SU-DHL-6 (cell line): ENCODE data around the gene SLC22A9.

Source experiments
- H2AFZ ChIP-seq: fragments of 200-600 bp; sonication (generic); 2 replicates; pipeline ENCODE4 v1.6.1; 2014; ENCODE audit warnings: low read depth, mild to moderate bottlenecking, moderate library complexity, mixed read lengths, antibody characterized with exemption, low read length; ENCODE audit not compliant: severe bottlenecking
- H3F3A ChIP-seq: fragments of 200-600 bp; shearing (Covaris generic); 2 replicates; pipeline ENCODE4 v1.6.0; 2016; ENCODE audit warnings: antibody characterized with exemption, mild to moderate bottlenecking; ENCODE audit not compliant: insufficient read depth
- H3K27ac ChIP-seq: fragments of 200-600 bp; sonication (generic); 2 replicates; pipeline ENCODE4 v1.5.1; 2016; ENCODE audit warnings: low read depth, mild to moderate bottlenecking, low read length, moderate library complexity, mixed read lengths
- H3K27me3 ChIP-seq: fragments of 200-600 bp; sonication (generic), shearing (Covaris generic); 2 replicates; pipeline ENCODE4 v1.6.0; 2014; ENCODE audit warnings: mild to moderate bottlenecking, low read length
- H3K36me3 ChIP-seq: fragments of 200-600 bp; sonication (generic); 2 replicates; pipeline ENCODE4 v1.6.1; 2014; ENCODE audit warnings: mild to moderate bottlenecking, low read length, mixed read lengths
- H3K4me2 ChIP-seq: fragments of 300-600, 200-600 bp; shearing (Covaris generic), sonication (generic); 2 replicates; pipeline ENCODE4 v1.6.0; 2014; ENCODE audit warnings: low read length, low read depth, mild to moderate bottlenecking; ENCODE audit not compliant: poor library complexity, severe bottlenecking
- H3K4me3 ChIP-seq: fragments of 200-600 bp; sonication (generic); 2 replicates; pipeline ENCODE4 v1.5.1; 2014; ENCODE audit warnings: antibody characterized with exemption, low read length, mild to moderate bottlenecking, mixed read lengths; ENCODE audit not compliant: insufficient read depth, poor library complexity, severe bottlenecking
- H3K79me2 ChIP-seq: fragments of 200-600 bp; sonication (generic); 2 replicates; pipeline ENCODE4 v1.6.1; 2014; ENCODE audit warnings: mild to moderate bottlenecking, low read length, moderate library complexity; ENCODE audit not compliant: insufficient read depth
- H3K9ac ChIP-seq: fragments of 200-600 bp; sonication (generic); 2 replicates; pipeline ENCODE4 v1.7.0; 2014; ENCODE audit warnings: mild to moderate bottlenecking, low read length
- H3K9me2 ChIP-seq: fragments of 200-600 bp; sonication (generic); replicated peaks from 2 replicates; pipeline ENCODE4 v1.6.1; 2014; ENCODE audit warnings: low read length; ENCODE audit not compliant: insufficient read depth
- H3K9me3 ChIP-seq: fragments of 200-600 bp; sonication (generic); 2 replicates; pipeline ENCODE4 v1.6.1; 2014; ENCODE audit warnings: low read length, mixed read lengths; ENCODE audit not compliant: insufficient read depth
- H4K20me1 ChIP-seq: fragments of 200-600 bp; sonication (generic); 2 replicates; pipeline ENCODE4 v1.6.1; 2014; ENCODE audit warnings: low read depth, mild to moderate bottlenecking, antibody characterized with exemption, low read length, moderate library complexity, mixed read lengths
- EZH2phosphoT487 ChIP-seq: fragments of 200-600 bp; sonication (generic), shearing (Covaris generic); conservative IDR thresholded peaks from 2 replicates; pipeline ENCODE4 v1.6.1; 2018; ENCODE audit warnings: mild to moderate bottlenecking, antibody characterized with exemption, low read length, moderate library complexity, mixed read lengths
- TF ChIP-seq, protein P1 (sequence below): fragments of 200-600 bp; sonication (generic); IDR thresholded peaks from one replicate; pipeline ENCODE4 v1.5.1; 2017; ENCODE audit warnings: antibody characterized with exemption, mild to moderate bottlenecking, low read length, moderate library complexity; ENCODE audit not compliant: insufficient read depth, poor library complexity, severe bottlenecking

Gene SLC22A9

DNA sequence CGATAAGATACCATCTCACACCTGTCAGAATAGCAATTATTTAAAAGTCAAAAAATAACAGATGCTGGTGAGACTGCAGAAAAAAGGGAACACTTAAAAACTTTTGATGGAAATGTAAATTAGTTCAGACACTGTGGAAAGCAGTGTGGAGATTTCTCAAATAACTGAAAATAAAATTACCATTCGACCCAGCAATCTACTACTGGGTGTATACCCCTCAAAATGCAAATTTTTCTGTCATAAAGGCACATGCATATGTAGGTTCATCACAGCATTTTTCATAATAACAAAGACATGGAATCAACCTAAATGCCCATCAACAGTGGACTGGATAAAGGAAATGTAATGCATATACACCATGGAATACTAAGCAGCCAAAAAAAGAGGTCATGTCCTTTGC lies 10.5 kb downstream of the SLC22A9 start:
- TF ChIP-seq, protein P1, sequence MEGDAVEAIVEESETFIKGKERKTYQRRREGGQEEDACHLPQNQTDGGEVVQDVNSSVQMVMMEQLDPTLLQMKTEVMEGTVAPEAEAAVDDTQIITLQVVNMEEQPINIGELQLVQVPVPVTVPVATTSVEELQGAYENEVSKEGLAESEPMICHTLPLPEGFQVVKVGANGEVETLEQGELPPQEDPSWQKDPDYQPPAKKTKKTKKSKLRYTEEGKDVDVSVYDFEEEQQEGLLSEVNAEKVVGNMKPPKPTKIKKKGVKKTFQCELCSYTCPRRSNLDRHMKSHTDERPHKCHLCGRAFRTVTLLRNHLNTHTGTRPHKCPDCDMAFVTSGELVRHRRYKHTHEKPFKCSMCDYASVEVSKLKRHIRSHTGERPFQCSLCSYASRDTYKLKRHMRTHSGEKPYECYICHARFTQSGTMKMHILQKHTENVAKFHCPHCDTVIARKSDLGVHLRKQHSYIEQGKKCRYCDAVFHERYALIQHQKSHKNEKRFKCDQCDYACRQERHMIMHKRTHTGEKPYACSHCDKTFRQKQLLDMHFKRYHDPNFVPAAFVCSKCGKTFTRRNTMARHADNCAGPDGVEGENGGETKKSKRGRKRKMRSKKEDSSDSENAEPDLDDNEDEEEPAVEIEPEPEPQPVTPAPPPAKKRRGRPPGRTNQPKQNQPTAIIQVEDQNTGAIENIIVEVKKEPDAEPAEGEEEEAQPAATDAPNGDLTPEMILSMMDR: no peak
- no peak for TF ChIP-seq EZH2phosphoT487
- H3K27me3 ChIP-seq: no peaks in the 10 kb centered on the region
- H3K4me2 ChIP-seq: no peak overlapping the region
- H3K4me3 ChIP-seq: no peak overlapping the region
- no peaks in the 10 kb centered on the region for H4K20me1 ChIP-seq
- no peaks in the 10 kb centered on the region for H3K9me3 ChIP-seq
- H3K79me2 ChIP-seq: no peaks in the 10 kb centered on the region
- H3K9me2 ChIP-seq: no peaks in the 10 kb centered on the region
- H3K27ac ChIP-seq: no peak overlapping the region
- H3K36me3 ChIP-seq: no peaks in the 10 kb centered on the region
- no peaks in the 10 kb centered on the region for H3F3A ChIP-seq
- H2AFZ ChIP-seq: no peak overlapping the region
- H3K9ac ChIP-seq: no peak overlapping the region

DNA sequence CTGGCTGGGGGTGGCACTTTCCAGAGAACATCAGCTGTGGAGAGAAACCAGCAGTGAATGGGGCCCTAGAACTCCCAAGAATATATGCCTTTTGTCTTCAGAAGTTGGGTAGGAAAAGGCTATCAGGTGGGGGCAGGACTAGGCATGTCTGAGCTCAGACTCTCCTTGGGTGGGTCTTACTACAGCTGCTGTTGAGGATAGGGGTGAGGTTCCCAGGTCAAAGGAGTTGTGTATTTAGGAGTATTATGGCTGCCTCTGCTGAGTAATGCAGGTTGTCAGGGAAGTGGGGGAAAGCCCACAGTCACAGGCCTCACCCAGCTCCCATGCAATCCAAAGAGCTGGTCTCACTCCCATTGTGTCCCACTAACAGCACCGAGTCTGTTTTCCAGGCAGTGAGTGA lies 26.1 kb downstream of the SLC22A9 start:
- Histone ChIP-seq H4K20me1 (no peaks in the 10 kb centered on the region), H3K4me3 (no peak overlapping the region), H3K9ac (no peak overlapping the region), H3K27me3 (no peaks in the 10 kb centered on the region; the same call in 1 of the 2 replicates), H3K4me2 (no peak overlapping the region), H3F3A (no peaks in the 10 kb centered on the region), H3K9me3 (no peaks in the 10 kb centered on the region), H3K9me2 (no peaks in the 10 kb centered on the region), H2AFZ (no peak overlapping the region), H3K36me3 (no peaks in the 10 kb centered on the region), H3K79me2 (no peaks in the 10 kb centered on the region), H3K27ac (no peak overlapping the region)
- no peak for TF ChIP-seq EZH2phosphoT487
- TF ChIP-seq, protein P1: no peak

DNA sequence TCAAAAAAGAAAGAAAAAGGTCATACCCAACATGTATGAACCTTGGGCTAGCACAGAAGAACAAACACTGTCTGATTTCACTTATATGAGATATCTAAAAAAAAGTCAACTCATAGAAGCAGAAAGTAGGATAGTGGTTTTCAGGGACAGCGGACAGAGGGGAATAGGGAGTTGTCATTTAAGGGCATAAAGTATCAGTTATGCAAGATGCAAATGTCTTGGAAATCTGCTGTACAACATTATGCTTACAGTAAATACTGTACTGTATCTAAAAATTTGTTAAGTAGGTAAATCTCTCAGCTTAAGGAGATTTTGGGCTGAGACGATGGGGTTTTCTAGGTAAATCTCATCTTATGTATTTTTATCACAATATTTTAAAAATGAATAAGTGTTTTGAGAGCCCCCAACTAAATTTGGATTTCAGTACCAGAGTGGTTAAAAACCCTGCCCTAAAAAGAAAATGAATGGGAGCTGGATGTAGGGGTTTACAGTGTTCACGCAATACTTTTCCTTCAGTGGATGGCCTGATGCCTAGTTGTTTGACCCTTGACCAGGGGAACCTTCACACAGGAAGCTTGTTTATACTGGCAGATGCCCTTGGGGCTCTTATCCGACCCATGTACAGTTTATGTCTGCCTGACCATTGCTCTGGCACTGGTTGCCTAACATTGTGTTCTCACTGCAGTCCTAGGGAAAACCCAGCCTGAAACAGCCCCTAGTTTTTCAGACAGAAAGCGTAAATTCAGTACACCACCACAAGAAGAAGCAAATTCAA lies 34.8 kb downstream of the SLC22A9 start:
- H3F3A ChIP-seq: no peaks in the 10 kb centered on the region
- no peak overlapping the region for H3K27ac ChIP-seq
- TF ChIP-seq, protein P1: no peak
- TF ChIP-seq EZH2phosphoT487: no peak
- H3K9ac ChIP-seq: no peak overlapping the region
- H3K27me3 ChIP-seq: no peaks in the 10 kb centered on the region; the same call in 1 of the 2 replicates
- no peak overlapping the region for H3K4me2 ChIP-seq
- H4K20me1 ChIP-seq: no peaks in the 10 kb centered on the region
- no peaks in the 10 kb centered on the region for H3K79me2 ChIP-seq
- no peaks in the 10 kb centered on the region for H3K9me3 ChIP-seq
- H2AFZ ChIP-seq: no peak overlapping the region
- no peak overlapping the region for H3K4me3 ChIP-seq
- no peaks in the 10 kb centered on the region for H3K36me3 ChIP-seq
- H3K9me2 ChIP-seq: no peaks in the 10 kb centered on the region
